HepG2 (cell line): Measurements from ENCODE around the gene WNK2. TPM values are rescaled to one million over a fixed set of nuclear protein-coding genes. Genes with fewer than 3 reads are reported as not detected.

Experiments
- ATAC-seq: fragments of 200-7000 bp; cut with Tn5 transposase; 3 replicates; pipeline ENCODE4 v1.9.1; 2020; ENCODE audit warnings: mild to moderate bottlenecking, moderate library complexity
- BruUV-seq: library from RNA; stranded (reverse); fragments of 400-500 nt; replicated peaks from 2 replicates; lab custom pipeline; 2021; lab: Mats Ljungman, UMichigan
- CTCF ChIA-PET: fragments of 300-600 bp; formaldehyde crosslinking; extraction: SDS; loops from one replicate; lab custom pipeline; 2021; ENCODE audit warnings: low total read pairs, inconsistent platforms, low intra/inter-chr PET ratio; lab: Yijun Ruan, JAX
- POLR2A ChIA-PET: fragments of 350-600 bp; sonication (Branson Sonifier 250); formaldehyde crosslinking; loops from one replicate; lab custom pipeline; 2020; ENCODE audit warnings: antibody characterized with exemption, inconsistent platforms; lab: Yijun Ruan, JAX
- DNase-seq: peaks from one replicate; pipeline ENCODE4 v3.0.0-alpha.2; 2015; ENCODE audit warnings: low spot score
- FAIRE-seq: peaks from 3 replicates; lab custom pipeline; 2011; peaks lifted over from hg19 to GRCh38; lab: Jason Lieb, UNC
- H2AFZ ChIP-seq: one replicate; pipeline ENCODE4 v1.6.1; 2011; ENCODE audit warnings: low read length, inconsistent platforms
- H3K27ac ChIP-seq: fragments of 300-600 bp; 3 replicates; pipeline ENCODE4 v1.8.0; 2011; ENCODE audit warnings: mixed run types, mild to moderate bottlenecking, mixed read lengths, low read length, inconsistent platforms; ENCODE audit not compliant: insufficient read depth; ENCODE audit errors: extremely low read length
- H3K27me3 ChIP-seq, 2 experiments: fragments of 200-600 bp in 1 of 2; 2 replicates in 1 of 2; 3 replicates in 1 of 2; pipeline versions ENCODE4 v1.6.0 to v1.8.0; 2011; ENCODE audit warnings: low read length in 2 of 2, mild to moderate bottlenecking in 2 of 2, moderate library complexity in 2 of 2, inconsistent platforms in 1 of 2; ENCODE audit not compliant: insufficient read depth in 2 of 2, control insufficient read depth in 1 of 2
- H3K36me3 ChIP-seq, 2 experiments: fragments of 200-600 bp in 1 of 2; replicated peaks in 1 of 2; 2 replicates in 1 of 2; 3 replicates in 1 of 2; pipeline versions ENCODE4 v1.5.1 to v1.8.0; 2011; ENCODE audit warnings: low read length in 2 of 2, inconsistent platforms in 1 of 2; ENCODE audit not compliant: insufficient read depth in 2 of 2, control insufficient read depth in 1 of 2
- H3K4me1 ChIP-seq: 2 replicates; pipeline ENCODE4 v1.5.1; 2012; ENCODE audit warnings: low read length, inconsistent platforms; ENCODE audit not compliant: insufficient read depth
- H3K4me2 ChIP-seq: 2 replicates; pipeline ENCODE4 v1.6.0; 2011; ENCODE audit warnings: low read depth, low read length, inconsistent platforms
- H3K4me3 ChIP-seq, 3 experiments: fragments of 200-600 bp in 1 of 3; sonication (generic), shearing (Covaris generic) in 1 of 3; replicated peaks in 1 of 3; 2 replicates each; pipeline ENCODE4 v1.5.1; 2011 to 2016; ENCODE audit warnings: low read length in 3 of 3, inconsistent platforms in 2 of 3, low read depth in 2 of 3, mild to moderate bottlenecking in 2 of 3, control low read depth in 1 of 3, mixed read lengths in 1 of 3; ENCODE audit not compliant: insufficient read depth in 1 of 3
- H3K79me2 ChIP-seq: one replicate; pipeline ENCODE4 v1.6.1; 2011; ENCODE audit warnings: low read length, inconsistent platforms; ENCODE audit not compliant: insufficient read depth
- H3K9ac ChIP-seq: 2 replicates; pipeline ENCODE4 v1.6.0; 2011; ENCODE audit warnings: mild to moderate bottlenecking, low read depth, low read length, inconsistent platforms; ENCODE audit not compliant: insufficient read depth
- H3K9me3 ChIP-seq: 2 replicates; pipeline ENCODE4 v1.5.1; 2012; ENCODE audit warnings: mild to moderate bottlenecking, low read length
- H4K20me1 ChIP-seq: 2 replicates; pipeline ENCODE4 v1.6.0; 2011; ENCODE audit warnings: inconsistent platforms, mild to moderate bottlenecking, low read length, moderate library complexity; ENCODE audit not compliant: insufficient read depth
- IKZF1 ChIP-seq: fragments of 450-650 bp; IDR thresholded peaks from 2 replicates; pipeline ENCODE4 v1.7.1; 2016
- KDM5B ChIP-seq: sonication (generic); formaldehyde crosslinking; IDR thresholded peaks from 2 replicates; pipeline ENCODE4 v1.4.0; 2020; ENCODE audit warnings: missing genetic modification reagents, mild to moderate bottlenecking, borderline replicate concordance
- SAP130 ChIP-seq: IDR thresholded peaks from 2 replicates; pipeline ENCODE4 v1.6.1; 2016; ENCODE audit warnings: low read depth
- ZMYM2 ChIP-seq: sonication (generic); formaldehyde crosslinking; IDR thresholded peaks from 2 replicates; pipeline ENCODE4 v1.8.0; 2022; ENCODE audit warnings: mild to moderate bottlenecking, missing genetic modification reagents
- ZNF251 ChIP-seq: sonication (generic); formaldehyde crosslinking; IDR thresholded peaks from 2 replicates; pipeline ENCODE4 v1.9.0; 2021; ENCODE audit warnings: mild to moderate bottlenecking, missing genetic modification reagents
- ZNF335 ChIP-seq: sonication (generic); formaldehyde crosslinking; IDR thresholded peaks from 2 replicates; pipeline ENCODE4 v1.4.0; 2020; ENCODE audit warnings: missing genetic modification reagents
- ZNF572 ChIP-seq: sonication (generic); formaldehyde crosslinking; IDR thresholded peaks from 2 replicates; pipeline ENCODE4 v1.5.1; 2020; ENCODE audit warnings: mild to moderate bottlenecking, missing genetic modification reagents
- ZNF737 ChIP-seq: sonication (generic); formaldehyde crosslinking; IDR thresholded peaks from 2 replicates; pipeline ENCODE4 v1.5.0; 2020; ENCODE audit warnings: missing genetic modification reagents, mild to moderate bottlenecking, borderline replicate concordance
- ZNF878 ChIP-seq: sonication (generic); formaldehyde crosslinking; IDR thresholded peaks from 2 replicates; pipeline ENCODE4 v1.8.1; 2023; ENCODE audit warnings: mild to moderate bottlenecking, missing genetic modification reagents, moderate library complexity
- WGBS: methylation state at CpG from one replicate; pipeline ENCODE4 v1.1.6; 2017; ENCODE audit warnings: low lambda C conversion rate; 5-methylcytosine and 5-hydroxymethylcytosine counted together
- in situ Hi-C: cut with HindIII; loops from 2 replicates; pipeline ENCODE4 v1.10.0; 2017; ENCODE audit warnings: low pct_unique_long_range_greater_than_20kb; ENCODE audit not compliant: extremely low pct_ligation_motif_present
- intact Hi-C: fragments of 100-400 bp; cut with micrococcal nuclease; formaldehyde crosslinking; loops from one replicate; pipeline ENCODE4 v1.10.0; 2022; ENCODE audit not compliant: unreplicated experiment
- polyA plus RNA-seq, 8 experiments: library from polyadenylated mRNA; depleted of rRNA in 3 of 8; stranded (reverse) in 7 of 8; unstranded in 1 of 8; fragments of >200 nt; fragmentation: Illumina TruSeq in 4 of 8; extraction: Trizol in 4 of 8; gene quantifications; 2 replicates each; pipeline versions ENCODE4 v1.2.1 to v1.2.3, GENCODE V29; 2011 to 2016; ENCODE audit warnings: low read depth in 4 of 8, missing spikeins in 1 of 8, mixed read lengths in 1 of 8; ENCODE audit not compliant: insufficient read depth in 1 of 8
- total RNA-seq, 5 experiments: library from RNA; depleted of rRNA; stranded (reverse); fragments of >200 nt; fragmentation: Illumina TruSeq; extraction: Trizol; gene quantifications; 2 replicates each; pipeline ENCODE4 v1.2.3, GENCODE V29; 2016; ENCODE audit warnings: low read depth in 1 of 5
- TF ChIP-seq, protein P1 (sequence below), 2 experiments: sonication (generic) in 1 of 2; formaldehyde crosslinking in 1 of 2; IDR thresholded peaks; 2 replicates each; pipeline versions ENCODE4 v1.6.1 to v1.9.0; 2014 to 2022; ENCODE audit warnings: antibody characterized with exemption in 1 of 2, borderline replicate concordance in 1 of 2, inconsistent platforms in 1 of 2, low read depth in 1 of 2, missing genetic modification reagents in 1 of 2
- TF ChIP-seq, protein P2 (sequence below): sonication (generic); formaldehyde crosslinking; IDR thresholded peaks from 2 replicates; pipeline ENCODE4 v1.5.1; 2020; ENCODE audit warnings: mild to moderate bottlenecking, missing genetic modification reagents, borderline replicate concordance

Gene WNK2
- total and polyA plus RNA-seq, 2 of the 13 experiments (the other 11 are each of a cell fraction or from before 2014, with no cell fraction given): 10.5 to 12.0 TPM

DNA sequence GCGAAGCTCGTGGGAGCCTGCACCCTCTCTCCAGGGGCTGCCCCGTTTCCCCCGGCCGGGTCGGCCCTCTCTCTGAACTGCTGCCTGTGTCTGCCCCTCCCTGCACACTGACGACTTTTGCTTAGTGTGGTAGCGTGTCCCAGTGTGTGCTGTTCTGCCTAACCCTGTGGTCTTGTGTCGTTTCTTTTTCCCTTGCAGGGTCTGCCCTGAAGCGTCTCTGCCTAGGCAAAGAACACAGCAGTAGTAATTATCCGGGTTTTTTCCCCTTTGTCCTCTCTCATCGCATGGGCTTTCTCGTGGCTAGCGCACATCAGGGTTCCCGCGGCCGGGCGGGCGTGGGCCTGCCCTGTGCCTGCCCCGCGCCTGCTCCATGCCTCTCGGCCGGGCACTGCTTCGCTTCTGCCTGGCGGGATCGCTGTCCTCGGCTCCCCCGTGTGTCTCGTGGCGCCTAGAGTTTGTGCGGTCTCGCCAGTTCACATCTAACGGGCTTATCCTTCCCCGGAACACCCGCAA, 122.7 kb downstream of the WNK2 start:
- POLR2A ChIA-PET: no interaction called here
- Histone ChIP-seq H3K9me3 (no peaks in the 10 kb centered on the region), H3K27ac (no peak overlapping the region), H2AFZ (no peak overlapping the region), H3K4me3 (no peak overlapping the region), H3K27me3 (no peaks in the 10 kb centered on the region), H3K79me2 (no peaks in the 10 kb centered on the region), H3K4me1 (peaks cover 31% of the 10 kb centered on the region), H3K36me3 (peaks cover 0 to 4% of the 10 kb centered on the region in 2 experiments; a peak in 3 of 5 replicates), H3K9ac (no peak overlapping the region), H3K4me2 (no peak overlapping the region), H4K20me1 (no peaks in the 10 kb centered on the region)
- DNase-seq (no peak), FAIRE-seq (no peak), ATAC-seq (no peak)
- no TSS peak for BruUV-seq
- in situ Hi-C loops (loop anchor here (10.0 kb wide), 1 partner anchor 52 kb away; no protein-coding TSS in a partner anchor), intact Hi-C loops (no loop called here)
- WGBS: 96% methylated on average over 35 of the region's 35 CpGs
- CTCF ChIA-PET: interaction anchor here (2.6 kb wide), 1 partner anchor 147 kb away, joined by 23 read pairs; no protein-coding TSS in a partner anchor
- TF ChIP-seq ZNF572 (CRISPR knock-in tag) (no peak), SAP130 (no peak), ZMYM2 (CRISPR knock-in tag) (no peak), IKZF1 (no peak), ZNF335 (CRISPR knock-in tag) (no peak), ZNF878 (no peak), ZNF737 (CRISPR knock-in tag) (no peak), ZNF251 (no peak), KDM5B (CRISPR knock-in tag) (no peak)
- TF ChIP-seq, protein P1, sequence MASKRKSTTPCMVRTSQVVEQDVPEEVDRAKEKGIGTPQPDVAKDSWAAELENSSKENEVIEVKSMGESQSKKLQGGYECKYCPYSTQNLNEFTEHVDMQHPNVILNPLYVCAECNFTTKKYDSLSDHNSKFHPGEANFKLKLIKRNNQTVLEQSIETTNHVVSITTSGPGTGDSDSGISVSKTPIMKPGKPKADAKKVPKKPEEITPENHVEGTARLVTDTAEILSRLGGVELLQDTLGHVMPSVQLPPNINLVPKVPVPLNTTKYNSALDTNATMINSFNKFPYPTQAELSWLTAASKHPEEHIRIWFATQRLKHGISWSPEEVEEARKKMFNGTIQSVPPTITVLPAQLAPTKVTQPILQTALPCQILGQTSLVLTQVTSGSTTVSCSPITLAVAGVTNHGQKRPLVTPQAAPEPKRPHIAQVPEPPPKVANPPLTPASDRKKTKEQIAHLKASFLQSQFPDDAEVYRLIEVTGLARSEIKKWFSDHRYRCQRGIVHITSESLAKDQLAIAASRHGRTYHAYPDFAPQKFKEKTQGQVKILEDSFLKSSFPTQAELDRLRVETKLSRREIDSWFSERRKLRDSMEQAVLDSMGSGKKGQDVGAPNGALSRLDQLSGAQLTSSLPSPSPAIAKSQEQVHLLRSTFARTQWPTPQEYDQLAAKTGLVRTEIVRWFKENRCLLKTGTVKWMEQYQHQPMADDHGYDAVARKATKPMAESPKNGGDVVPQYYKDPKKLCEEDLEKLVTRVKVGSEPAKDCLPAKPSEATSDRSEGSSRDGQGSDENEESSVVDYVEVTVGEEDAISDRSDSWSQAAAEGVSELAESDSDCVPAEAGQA (IDR thresholded peaks at IDR 0.05; ENCODE audit: low read depth): no peak
- TF ChIP-seq, protein P1 (CRISPR knock-in tag; IDR thresholded peaks at IDR 0.05; ENCODE audit: borderline replicate concordance): no peak
- TF ChIP-seq, protein P2, sequence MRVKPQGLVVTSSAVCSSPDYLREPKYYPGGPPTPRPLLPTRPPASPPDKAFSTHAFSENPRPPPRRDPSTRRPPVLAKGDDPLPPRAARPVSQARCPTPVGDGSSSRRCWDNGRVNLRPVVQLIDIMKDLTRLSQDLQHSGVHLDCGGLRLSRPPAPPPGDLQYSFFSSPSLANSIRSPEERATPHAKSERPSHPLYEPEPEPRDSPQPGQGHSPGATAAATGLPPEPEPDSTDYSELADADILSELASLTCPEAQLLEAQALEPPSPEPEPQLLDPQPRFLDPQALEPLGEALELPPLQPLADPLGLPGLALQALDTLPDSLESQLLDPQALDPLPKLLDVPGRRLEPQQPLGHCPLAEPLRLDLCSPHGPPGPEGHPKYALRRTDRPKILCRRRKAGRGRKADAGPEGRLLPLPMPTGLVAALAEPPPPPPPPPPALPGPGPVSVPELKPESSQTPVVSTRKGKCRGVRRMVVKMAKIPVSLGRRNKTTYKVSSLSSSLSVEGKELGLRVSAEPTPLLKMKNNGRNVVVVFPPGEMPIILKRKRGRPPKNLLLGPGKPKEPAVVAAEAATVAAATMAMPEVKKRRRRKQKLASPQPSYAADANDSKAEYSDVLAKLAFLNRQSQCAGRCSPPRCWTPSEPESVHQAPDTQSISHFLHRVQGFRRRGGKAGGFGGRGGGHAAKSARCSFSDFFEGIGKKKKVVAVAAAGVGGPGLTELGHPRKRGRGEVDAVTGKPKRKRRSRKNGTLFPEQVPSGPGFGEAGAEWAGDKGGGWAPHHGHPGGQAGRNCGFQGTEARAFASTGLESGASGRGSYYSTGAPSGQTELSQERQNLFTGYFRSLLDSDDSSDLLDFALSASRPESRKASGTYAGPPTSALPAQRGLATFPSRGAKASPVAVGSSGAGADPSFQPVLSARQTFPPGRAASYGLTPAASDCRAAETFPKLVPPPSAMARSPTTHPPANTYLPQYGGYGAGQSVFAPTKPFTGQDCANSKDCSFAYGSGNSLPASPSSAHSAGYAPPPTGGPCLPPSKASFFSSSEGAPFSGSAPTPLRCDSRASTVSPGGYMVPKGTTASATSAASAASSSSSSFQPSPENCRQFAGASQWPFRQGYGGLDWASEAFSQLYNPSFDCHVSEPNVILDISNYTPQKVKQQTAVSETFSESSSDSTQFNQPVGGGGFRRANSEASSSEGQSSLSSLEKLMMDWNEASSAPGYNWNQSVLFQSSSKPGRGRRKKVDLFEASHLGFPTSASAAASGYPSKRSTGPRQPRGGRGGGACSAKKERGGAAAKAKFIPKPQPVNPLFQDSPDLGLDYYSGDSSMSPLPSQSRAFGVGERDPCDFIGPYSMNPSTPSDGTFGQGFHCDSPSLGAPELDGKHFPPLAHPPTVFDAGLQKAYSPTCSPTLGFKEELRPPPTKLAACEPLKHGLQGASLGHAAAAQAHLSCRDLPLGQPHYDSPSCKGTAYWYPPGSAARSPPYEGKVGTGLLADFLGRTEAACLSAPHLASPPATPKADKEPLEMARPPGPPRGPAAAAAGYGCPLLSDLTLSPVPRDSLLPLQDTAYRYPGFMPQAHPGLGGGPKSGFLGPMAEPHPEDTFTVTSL: no peak
